Fibroblast of gingiva (primary cell): ENCODE measurements around the gene EPHX1.

Experiments used
- DNase-seq: peaks from one replicate; pipeline ENCODE4 v3.0.0-alpha.2; 2011; ENCODE audit warnings: low read depth

The EPHX1 gene

GRCh38 chr1:225809842-225810578, at the start of gene EPHX1:
Gene EPHX1, plus strand, starts transcription at chr1:225810124. Its CDS starts 18,606 bp downstream, at chr1:225828730.
- DNase-seq, result peak; percentile 86

- DNase-seq, result no peak
These were observed 49.4 kb upstream of the EPHX1 start for GRCh38 chr1:225760531-225760930.

GRCh38 chr1:225761395-225761794, 48.5 kb upstream of the EPHX1 start:
- DNase-seq, result peak; percentile 73

- DNase-seq, result no peak
These were observed 47.9 kb upstream of the EPHX1 start for GRCh38 chr1:225762002-225762441.

GRCh38 chr1:225762444-225762843, 47.5 kb upstream of the EPHX1 start:
- no peak for DNase-seq

- DNase-seq, result peak; percentile 90
These were observed 46.0 kb upstream of the EPHX1 start for GRCh38 chr1:225763716-225764548.

GRCh38 chr1:225765982-225766674, 43.8 kb upstream of the EPHX1 start:
- DNase-seq, result no peak

GRCh38 chr1:225766967-225767633, 42.8 kb upstream of the EPHX1 start:
- DNase-seq, result peak; percentile 98

GRCh38 chr1:225767634-225768540, 42.0 kb upstream of the EPHX1 start:
- peak; percentile 75 for DNase-seq

- DNase-seq, result no peak
These were observed 41.1 kb upstream of the EPHX1 start for GRCh38 chr1:225768662-225769426.

GRCh38 chr1:225769687-225770086, 40.2 kb upstream of the EPHX1 start:
- peak; percentile 36 for DNase-seq

GRCh38 chr1:225770561-225771248, 39.2 kb upstream of the EPHX1 start:
- DNase-seq, result no peak

GRCh38 chr1:225771661-225772322, 38.1 kb upstream of the EPHX1 start:
- no peak for DNase-seq

- DNase-seq, result peak; percentile 81
These were observed 37.6 kb upstream of the EPHX1 start for GRCh38 chr1:225772323-225772768.

- no peak for DNase-seq
These were observed 37.1 kb upstream of the EPHX1 start for GRCh38 chr1:225772848-225773247.

- DNase-seq, result no peak
These were observed 35.4 kb upstream of the EPHX1 start for GRCh38 chr1:225774281-225775147.

- DNase-seq, result no peak
These were observed 33.6 kb upstream of the EPHX1 start for GRCh38 chr1:225776294-225776693.

- DNase-seq, result no peak
These were observed 32.8 kb upstream of the EPHX1 start for GRCh38 chr1:225777058-225777582.
